K562 (cell line): ENCODE results near the gene DDR1. TPM values are rescaled to one million over a fixed set of nuclear protein-coding genes. Genes with fewer than 3 reads are reported as not detected.

ENCODE experiments used
- ATAC-seq: fragments of 200-7000 bp; cut with Tn5 transposase; 3 replicates; pipeline ENCODE4 v1.9.1; 2020; ENCODE audit warnings: moderate library complexity
- BruUV-seq: library from RNA; stranded (reverse); fragments of 400-500 nt; replicated peaks from 2 replicates; lab custom pipeline; 2021; lab: Mats Ljungman, UMichigan
- CTCF ChIA-PET: fragments of 300-600 bp; formaldehyde crosslinking; extraction: SDS; loops from one replicate; lab custom pipeline; 2021; ENCODE audit warnings: low intra/inter-chr PET ratio; lab: Yijun Ruan, JAX
- POLR2A ChIA-PET: fragments of 300-600, 350-650 bp; sonication (Branson Sonifier 250); formaldehyde crosslinking; extraction: SDS; loops from one replicate; lab custom pipeline; 2021; ENCODE audit warnings: antibody characterized with exemption, inconsistent platforms; lab: Yijun Ruan, JAX
- DNase-seq, 4 experiments: peaks; one replicate each; pipeline versions ENCODE4 v3.0.0 to v3.0.0-alpha.2; 2011 to 2018; ENCODE audit warnings: low spot score in 3 of 4, mixed read lengths in 3 of 4; ENCODE audit errors: extremely low read depth in 1 of 4
- FAIRE-seq: peaks from 2 replicates; lab custom pipeline; 2011; peaks lifted over from hg19 to GRCh38; lab: Jason Lieb, UNC
- H2AFZ ChIP-seq: 2 replicates; pipeline ENCODE4 v1.6.0; 2011; ENCODE audit warnings: low read depth, low read length, control low read depth, inconsistent platforms
- H3K27ac ChIP-seq: fragments of 200-600 bp; 3 replicates; pipeline ENCODE4 v1.8.0; 2011; ENCODE audit warnings: low read depth, mild to moderate bottlenecking, control low read depth, inconsistent platforms, low read length, moderate library complexity, mixed read lengths; ENCODE audit errors: extremely low read depth
- H3K27me3 ChIP-seq, 2 experiments: fragments of 300-600 bp in 1 of 2; 2 replicates in 1 of 2; 3 replicates in 1 of 2; pipeline versions ENCODE4 v1.6.0 to v1.8.0; 2011; ENCODE audit warnings: inconsistent platforms in 2 of 2, low read length in 2 of 2, mild to moderate bottlenecking in 1 of 2, mixed read lengths in 1 of 2, moderate library complexity in 1 of 2; ENCODE audit not compliant: control insufficient read depth in 2 of 2, insufficient read depth in 2 of 2
- H3K36me3 ChIP-seq: fragments of 300-600 bp; 3 replicates; pipeline ENCODE4 v1.8.0; 2011; ENCODE audit warnings: mild to moderate bottlenecking, low read length, inconsistent platforms; ENCODE audit not compliant: control insufficient read depth, insufficient read depth
- H3K4me1 ChIP-seq, 2 experiments: fragments of 200-600 bp in 1 of 2; replicated peaks in 1 of 2; 2 replicates in 1 of 2; 3 replicates in 1 of 2; pipeline versions ENCODE4 v1.5.1 to v1.8.0; 2011; ENCODE audit warnings: inconsistent platforms in 2 of 2, low read length in 2 of 2, mild to moderate bottlenecking in 1 of 2, mixed read lengths in 1 of 2, moderate library complexity in 1 of 2; ENCODE audit not compliant: control insufficient read depth in 2 of 2, insufficient read depth in 2 of 2
- H3K4me2 ChIP-seq: 2 replicates; pipeline ENCODE4 v1.6.1; 2011; ENCODE audit warnings: low read length, control low read depth, inconsistent platforms, mixed read lengths; ENCODE audit not compliant: insufficient read depth
- H3K4me3 ChIP-seq: fragments of 200-600 bp; sonication (generic), shearing (Covaris generic); 2 replicates; pipeline ENCODE4 v1.5.1; 2016; ENCODE audit warnings: control low read depth, inconsistent platforms
- H3K79me2 ChIP-seq: fragments of 200-600 bp; 3 replicates; pipeline ENCODE4 v1.8.0; 2011; ENCODE audit warnings: low read length, inconsistent platforms; ENCODE audit not compliant: control insufficient read depth, insufficient read depth
- H3K9ac ChIP-seq, 2 experiments: 2 replicates each; pipeline versions ENCODE4 v1.6.0 to v1.6.1; 2011; ENCODE audit warnings: low read depth in 2 of 2, low read length in 2 of 2, control low read depth in 1 of 2, inconsistent platforms in 1 of 2, mild to moderate bottlenecking in 1 of 2, mixed read lengths in 1 of 2; ENCODE audit not compliant: insufficient read depth in 1 of 2
- H3K9me1 ChIP-seq: one replicate; pipeline ENCODE4 v1.6.0; 2011; ENCODE audit warnings: inconsistent platforms, mild to moderate bottlenecking, low read length, moderate library complexity; ENCODE audit not compliant: control insufficient read depth, insufficient read depth
- H3K9me3 ChIP-seq: replicated peaks from 2 replicates; pipeline ENCODE4 v1.5.1; 2011; ENCODE audit warnings: low read depth, low read length, inconsistent platforms; ENCODE audit not compliant: control insufficient read depth, insufficient read depth
- H4K20me1 ChIP-seq: replicated peaks from 2 replicates; pipeline ENCODE4 v1.6.1; 2011; ENCODE audit warnings: low read length, inconsistent platforms, mixed read lengths; ENCODE audit not compliant: control insufficient read depth, insufficient read depth
- FOXM1 ChIP-seq, 2 experiments: fragments of 450-650 bp in 1 of 2; sonication (generic) in 1 of 2; formaldehyde crosslinking in 1 of 2; IDR thresholded peaks; 2 replicates each; pipeline versions ENCODE4 v1.6.1 to v1.9.0; 2017 to 2022; ENCODE audit warnings: low read depth in 2 of 2, mild to moderate bottlenecking in 2 of 2, missing genetic modification reagents in 1 of 2, moderate library complexity in 1 of 2
- HNRNPL ChIP-seq: fragments of 200-400 bp; formaldehyde crosslinking; IDR thresholded peaks from 2 replicates; pipeline ENCODE4 v1.6.1; 2017; ENCODE audit warnings: low read depth, mild to moderate bottlenecking, low read length
- ILF3 ChIP-seq: fragments of 450-650 bp; IDR thresholded peaks from 2 replicates; pipeline ENCODE4 v1.6.1; 2018; ENCODE audit warnings: antibody characterized with exemption, mild to moderate bottlenecking, moderate library complexity, borderline replicate concordance
- NFIC ChIP-seq: fragments of 450-650 bp; IDR thresholded peaks from 2 replicates; pipeline ENCODE4 v1.6.1; 2017; ENCODE audit warnings: mild to moderate bottlenecking, inconsistent platforms
- ZKSCAN1 ChIP-seq: fragments of 150-350 bp; IDR thresholded peaks from 2 replicates; pipeline ENCODE4 v1.6.1; 2016; ENCODE audit warnings: low read depth, low read length
- ZNF121 ChIP-seq: sonication (generic); formaldehyde crosslinking; conservative IDR thresholded peaks from 2 replicates; pipeline ENCODE4 v1.8.0; 2022; ENCODE audit warnings: missing genetic modification reagents
- ZNF41 ChIP-seq: fragments of 250-450 bp; sonication (Bioruptor Pico); conservative IDR thresholded peaks from 2 replicates; pipeline ENCODE4 v1.4.0; 2020; ENCODE audit warnings: mild to moderate bottlenecking
- WGBS: fragments of 100-300 bp; shearing (Covaris generic); methylation state at CpG from one replicate; pipeline ENCODE4 v1.1.6; 2016; ENCODE audit warnings: low coverage, mixed read lengths; ENCODE audit not compliant: insufficient coverage; ENCODE audit errors: missing lambda C conversion rate; 5-methylcytosine and 5-hydroxymethylcytosine counted together
- in situ Hi-C: fragments of 300-500 bp; cut with MboI; formaldehyde crosslinking; loops from 4 replicates; pipeline ENCODE4 v1.15.0; 2018; ENCODE audit warnings: inconsistent platforms, mixed read lengths
- intact Hi-C: fragments of 100-400 bp; cut with micrococcal nuclease; formaldehyde crosslinking; loops from 2 replicates; pipeline ENCODE4 v1.14.2; 2022
- polyA plus RNA-seq, 8 experiments: library from polyadenylated mRNA; depleted of rRNA in 4 of 8; stranded (reverse) in 5 of 8; unstranded in 3 of 8; fragments of >200 nt; fragmentation: Nextera tagmentation in 2 of 8; fragmentation: Illumina TruSeq in 1 of 8; extraction: Ambion mirVana in 2 of 8; extraction: Trizol in 1 of 8; gene quantifications; 2 replicates each; pipeline versions ENCODE4 v1.2.1 to v1.2.3, GENCODE V29; 2011 to 2014; ENCODE audit warnings: inconsistent platforms in 1 of 8, missing spikeins in 1 of 8
- total RNA-seq, 7 experiments: library from RNA; depleted of rRNA in 6 of 7; stranded (reverse); fragments of >200 nt in 6 of 7; fragmentation: Illumina TruSeq in 2 of 7; extraction: Trizol in 2 of 7; gene quantifications; 2 replicates each; pipeline versions ENCODE4 v1.2.1 to v1.2.3, GENCODE V29; 2011 to 2021; ENCODE audit warnings: low replicate concordance in 1 of 7
- TF ChIP-seq, protein P1 (sequence below): sonication (generic); formaldehyde crosslinking; IDR thresholded peaks from 2 replicates; pipeline ENCODE4 v1.8.1; 2023; ENCODE audit warnings: mild to moderate bottlenecking, missing genetic modification reagents
- TF ChIP-seq, protein P2 (sequence below), 2 experiments: IDR thresholded peaks in 1 of 2; conservative IDR thresholded peaks in 1 of 2; 2 replicates each; pipeline ENCODE4 v1.6.1; 2016; ENCODE audit warnings: low read depth in 2 of 2, mild to moderate bottlenecking in 1 of 2, missing compliant biosample characterization in 1 of 2, missing genetic modification characterization in 1 of 2, moderate library complexity in 1 of 2

DDR1 gene
- total and polyA plus RNA-seq, 9 of the 15 experiments (the other 6 are each of a cell fraction or from before 2014, with no cell fraction given), result 1.4 to 44.6 (median 12.2) TPM

DNA sequence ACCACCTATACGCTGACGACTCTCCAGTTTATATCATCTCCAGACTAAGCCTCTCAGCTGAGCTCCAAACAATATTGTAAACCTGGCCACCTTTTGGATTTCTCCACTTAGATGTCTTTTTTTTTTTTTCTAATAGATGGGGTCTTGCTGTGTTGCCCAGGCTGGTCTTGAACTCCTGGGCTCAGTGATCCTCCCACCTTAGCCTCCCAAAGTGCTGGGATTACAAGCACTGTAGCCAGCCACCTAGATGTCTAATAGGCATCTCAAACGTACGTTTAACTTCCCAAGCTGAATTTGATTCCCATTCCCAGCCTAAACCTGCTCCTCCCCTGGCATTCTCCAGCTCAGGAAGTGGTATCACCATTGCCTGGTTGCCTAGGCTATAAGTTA, 5.2 kb downstream of the DDR1 start:
- Histone ChIP-seq H3K27ac (no peak overlapping the region), H3K4me2 (no peak overlapping the region), H3K9me3 (no peaks in the 10 kb centered on the region), H3K4me3 (no peak overlapping the region)
- POLR2A ChIA-PET, result interaction anchor here (0.9 to 1.7 kb wide), 6 partner anchors 8 to 18 kb away, joined by 3 to 5 read pairs (median 4); partner anchors contain the start of gene GTF2H4
- WGBS, result 81% methylated on average over 4 of the region's 4 CpGs
- no peak for FAIRE-seq
- peak; percentile 63 for TF ChIP-seq ZNF121 (CRISPR knock-in tag)
- no peak for TF ChIP-seq ZKSCAN1
- TF ChIP-seq ZNF41, result no peak
- TF ChIP-seq, all 486 proteins: peak for 1
- intact Hi-C loops, result no loop called here
- in situ Hi-C loops, result no loop called here
- Histone ChIP-seq H3K79me2 (peaks cover 43% of the 10 kb centered on the region), H4K20me1 (peaks cover 9% of the 10 kb centered on the region; the same call in 1 of the 2 replicates), H3K9me1 (peaks cover 3% of the 10 kb centered on the region), H3K36me3 (peaks cover 54% of the 10 kb centered on the region), H3K9ac (no peak overlapping the region), H2AFZ (no peak overlapping the region), H3K27me3 (no peaks in the 10 kb centered on the region), H3K4me1 (peaks cover 27 to 43% of the 10 kb centered on the region in 2 experiments)
- no TSS peak for BruUV-seq
- DNase-seq (no peak), ATAC-seq (no peak)
- CTCF ChIA-PET, result no interaction called here

DNA sequence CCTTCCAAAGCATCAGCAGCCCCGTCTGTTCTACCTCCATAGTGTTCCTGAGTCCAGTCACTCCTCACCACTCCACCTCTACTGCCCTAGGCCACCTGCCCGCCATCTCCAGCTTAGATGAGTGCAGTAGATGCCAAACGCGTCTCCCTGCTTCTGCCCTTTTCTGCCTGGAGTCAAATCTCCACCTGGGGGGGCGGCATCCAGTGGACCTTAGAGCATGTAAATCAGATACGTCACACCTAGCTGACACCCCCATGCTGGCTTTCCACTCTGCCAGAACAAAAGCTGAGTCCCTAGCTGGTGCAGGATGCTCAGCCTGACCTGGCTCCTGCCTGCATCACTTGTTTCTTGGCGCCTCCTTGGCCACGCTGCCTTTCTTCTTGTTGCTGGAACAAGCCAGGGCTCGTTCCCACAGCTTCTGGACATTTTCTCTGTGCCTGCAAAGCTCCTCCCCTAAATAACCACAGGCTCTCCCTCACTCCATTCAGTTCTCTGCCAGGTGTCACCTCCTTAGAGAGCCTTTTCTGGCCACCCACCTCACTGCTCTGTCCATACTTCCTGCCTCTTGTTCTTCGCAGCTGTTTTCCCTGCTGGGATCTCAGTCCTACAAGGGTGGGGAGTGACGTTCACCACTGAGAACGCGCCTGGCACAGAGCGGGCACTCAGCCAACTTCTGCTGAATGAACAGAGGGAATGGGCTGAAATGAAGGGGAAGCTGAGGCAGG, 5.8 kb downstream of the DDR1 start:
- 89% methylated on average over 14 of the region's 14 CpGs for WGBS
- FAIRE-seq, result no peak

More for the DNA sequence above, 5.8 kb downstream of the DDR1 start:
- H3K9me3 ChIP-seq, result no peaks in the 10 kb centered on the region
- no peaks in the 10 kb centered on the region for H3K27me3 ChIP-seq
- POLR2A ChIA-PET, result interaction anchor here (0.9 to 1.9 kb wide), 7 partner anchors 8 to 152 kb away, joined by 3 to 8 read pairs (median 4); partner anchors contain the start of gene GTF2H4
- intact Hi-C loops, result no loop called here
- peaks cover 24 to 37% of the 10 kb centered on the region in 2 experiments for H3K4me1 ChIP-seq
- ATAC-seq (no peak), DNase-seq (no peak)
- peaks cover 60% of the 10 kb centered on the region for H3K36me3 ChIP-seq
- H3K79me2 ChIP-seq, result peaks cover 38% of the 10 kb centered on the region
- H3K27ac ChIP-seq, result no peak overlapping the region
- no peak overlapping the region for H3K4me2 ChIP-seq
- BruUV-seq, result no TSS peak
- H3K4me3 ChIP-seq, result no peak overlapping the region
- H3K9ac ChIP-seq, result peak overlapping the region in 1 of 2 experiments; percentile 4; a peak in 1 of 4 replicates
- in situ Hi-C loops, result no loop called here
- TF ChIP-seq ILF3 (no peak), NFIC (peak; percentile 24; the same call in 1 of the 2 replicates), HNRNPL (no peak), FOXM1 (IDR thresholded peaks at IDR 0.05; ENCODE audit: low read depth) (no peak), FOXM1 (CRISPR knock-in tag; IDR thresholded peaks at IDR 0.05; ENCODE audit: low read depth) (0 out of 2 replicates have a peak, but pooled peaks have one; percentile 9)
- TF ChIP-seq, protein P1, sequence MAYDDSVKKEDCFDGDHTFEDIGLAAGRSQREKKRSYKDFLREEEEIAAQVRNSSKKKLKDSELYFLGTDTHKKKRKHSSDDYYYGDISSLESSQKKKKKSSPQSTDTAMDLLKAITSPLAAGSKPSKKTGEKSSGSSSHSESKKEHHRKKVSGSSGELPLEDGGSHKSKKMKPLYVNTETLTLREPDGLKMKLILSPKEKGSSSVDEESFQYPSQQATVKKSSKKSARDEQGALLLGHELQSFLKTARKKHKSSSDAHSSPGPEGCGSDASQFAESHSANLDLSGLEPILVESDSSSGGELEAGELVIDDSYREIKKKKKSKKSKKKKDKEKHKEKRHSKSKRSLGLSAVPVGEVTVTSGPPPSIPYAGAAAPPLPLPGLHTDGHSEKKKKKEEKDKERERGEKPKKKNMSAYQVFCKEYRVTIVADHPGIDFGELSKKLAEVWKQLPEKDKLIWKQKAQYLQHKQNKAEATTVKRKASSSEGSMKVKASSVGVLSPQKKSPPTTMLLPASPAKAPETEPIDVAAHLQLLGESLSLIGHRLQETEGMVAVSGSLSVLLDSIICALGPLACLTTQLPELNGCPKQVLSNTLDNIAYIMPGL (CRISPR knock-in tag), result no peak
- TF ChIP-seq, protein P2, sequence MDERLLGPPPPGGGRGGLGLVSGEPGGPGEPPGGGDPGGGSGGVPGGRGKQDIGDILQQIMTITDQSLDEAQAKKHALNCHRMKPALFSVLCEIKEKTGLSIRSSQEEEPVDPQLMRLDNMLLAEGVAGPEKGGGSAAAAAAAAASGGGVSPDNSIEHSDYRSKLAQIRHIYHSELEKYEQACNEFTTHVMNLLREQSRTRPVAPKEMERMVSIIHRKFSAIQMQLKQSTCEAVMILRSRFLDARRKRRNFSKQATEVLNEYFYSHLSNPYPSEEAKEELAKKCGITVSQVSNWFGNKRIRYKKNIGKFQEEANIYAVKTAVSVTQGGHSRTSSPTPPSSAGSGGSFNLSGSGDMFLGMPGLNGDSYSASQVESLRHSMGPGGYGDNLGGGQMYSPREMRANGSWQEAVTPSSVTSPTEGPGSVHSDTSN (CRISPR knock-in tag; IDR thresholded peaks at IDR 0.05; ENCODE audit: low read depth), result no peak
- TF ChIP-seq, protein P2 (tag; conservative IDR thresholded peaks at IDR 0.05; ENCODE audit: low read depth), result no peak
- TF ChIP-seq, all 486 proteins: peak for 2
- CTCF ChIA-PET, result no interaction called here
- peaks cover 9% of the 10 kb centered on the region for H4K20me1 ChIP-seq
- H3K9me1 ChIP-seq, result peaks cover 3% of the 10 kb centered on the region
- H2AFZ ChIP-seq, result no peak overlapping the region
